H1 (cell line): ENCODE data around the gene SLC25A47. TPM values are rescaled to one million over a fixed set of nuclear protein-coding genes. Genes with fewer than 3 reads are reported as not detected.

Source experiments
- KDM1A ChIP-seq: fragments of 200-600, 300-600 bp; sonication (generic); IDR thresholded peaks from 2 replicates; pipeline ENCODE4 v1.7.1; 2016; ENCODE audit warnings: mild to moderate bottlenecking, low read length, borderline replicate concordance
- RFX5 ChIP-seq: IDR thresholded peaks from 2 replicates; pipeline ENCODE4 v1.6.1; 2011; ENCODE audit warnings: low read depth, low read length, improper control_type of control experiment, borderline replicate concordance
- polyA plus RNA-seq, 7 experiments: library from polyadenylated mRNA; depleted of rRNA in 3 of 7; stranded (reverse) in 5 of 7; unstranded in 2 of 7; fragments of >200 nt in 5 of 7; fragments of 200-250 nt in 2 of 7; gene quantifications; 1 replicate in 5 of 7; 2 replicates in 1 of 7; 4 replicates in 1 of 7; pipeline versions ENCODE4 v1.2.1 to v1.2.3, GENCODE V29; 2011 to 2013; ENCODE audit warnings: missing spikeins in 2 of 7, mixed read lengths in 2 of 7
- total RNA-seq: library from RNA; stranded (reverse); fragmentation: NEBNext Ultra II Directional; extraction: Animal tissue kit (Norgen Biotek cat#: 25700); gene quantifications from 2 replicates; pipeline ENCODE4 v1.2.1, GENCODE V29; 2021
- TF ChIP-seq, protein P1 (sequence below): IDR thresholded peaks from 2 replicates; pipeline ENCODE4 v1.6.1; 2011; ENCODE audit warnings: low read length, improper control_type of control experiment

Gene SLC25A47
- total and polyA plus RNA-seq, 2 of the 8 experiments (the other 6 are each of a cell fraction or from before 2014, with no cell fraction given), result not detected

DNA sequence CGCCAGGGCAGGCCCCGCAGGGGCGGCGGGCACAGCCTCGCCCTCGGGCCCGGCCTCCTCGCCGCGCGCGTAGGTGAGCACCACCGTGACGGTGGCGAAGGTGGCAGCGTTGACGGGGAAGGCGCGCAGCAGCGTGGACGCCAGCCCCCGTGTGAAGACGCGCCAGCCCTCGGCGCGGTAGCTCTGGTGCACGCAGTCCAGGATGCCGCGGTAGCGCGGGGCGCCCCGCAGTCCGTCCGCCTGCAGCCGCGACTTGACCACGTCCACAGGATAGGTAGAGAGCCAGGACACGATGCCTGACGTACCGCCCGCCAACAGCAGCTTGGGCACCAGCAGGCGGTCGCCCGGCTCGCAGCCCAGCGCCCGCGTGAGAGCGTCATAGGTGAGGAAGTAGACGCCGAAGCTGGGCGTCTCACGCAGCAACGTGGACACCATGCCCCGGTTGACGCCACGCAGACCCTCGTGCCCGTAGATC is 30.8 kb upstream of the SLC25A47 start (continued):
- TF ChIP-seq, protein P1, sequence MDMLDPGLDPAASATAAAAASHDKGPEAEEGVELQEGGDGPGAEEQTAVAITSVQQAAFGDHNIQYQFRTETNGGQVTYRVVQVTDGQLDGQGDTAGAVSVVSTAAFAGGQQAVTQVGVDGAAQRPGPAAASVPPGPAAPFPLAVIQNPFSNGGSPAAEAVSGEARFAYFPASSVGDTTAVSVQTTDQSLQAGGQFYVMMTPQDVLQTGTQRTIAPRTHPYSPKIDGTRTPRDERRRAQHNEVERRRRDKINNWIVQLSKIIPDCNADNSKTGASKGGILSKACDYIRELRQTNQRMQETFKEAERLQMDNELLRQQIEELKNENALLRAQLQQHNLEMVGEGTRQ, result no peak
- no peak for TF ChIP-seq KDM1A
- no peak for TF ChIP-seq RFX5
